ENCODE measurements around the gene CEP55.

- TF ChIP-seq, protein P1, sequence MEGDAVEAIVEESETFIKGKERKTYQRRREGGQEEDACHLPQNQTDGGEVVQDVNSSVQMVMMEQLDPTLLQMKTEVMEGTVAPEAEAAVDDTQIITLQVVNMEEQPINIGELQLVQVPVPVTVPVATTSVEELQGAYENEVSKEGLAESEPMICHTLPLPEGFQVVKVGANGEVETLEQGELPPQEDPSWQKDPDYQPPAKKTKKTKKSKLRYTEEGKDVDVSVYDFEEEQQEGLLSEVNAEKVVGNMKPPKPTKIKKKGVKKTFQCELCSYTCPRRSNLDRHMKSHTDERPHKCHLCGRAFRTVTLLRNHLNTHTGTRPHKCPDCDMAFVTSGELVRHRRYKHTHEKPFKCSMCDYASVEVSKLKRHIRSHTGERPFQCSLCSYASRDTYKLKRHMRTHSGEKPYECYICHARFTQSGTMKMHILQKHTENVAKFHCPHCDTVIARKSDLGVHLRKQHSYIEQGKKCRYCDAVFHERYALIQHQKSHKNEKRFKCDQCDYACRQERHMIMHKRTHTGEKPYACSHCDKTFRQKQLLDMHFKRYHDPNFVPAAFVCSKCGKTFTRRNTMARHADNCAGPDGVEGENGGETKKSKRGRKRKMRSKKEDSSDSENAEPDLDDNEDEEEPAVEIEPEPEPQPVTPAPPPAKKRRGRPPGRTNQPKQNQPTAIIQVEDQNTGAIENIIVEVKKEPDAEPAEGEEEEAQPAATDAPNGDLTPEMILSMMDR (conservative IDR thresholded peaks at IDR 0.05): no peak
- TF ChIP-seq ZFX (IDR thresholded peaks at IDR 0.05): no peak
Observed at GRCh38 chr10:93454736-93455135, 41.7 kb upstream of the CEP55 start.
